Liver (tissue), 9 donors: ENCODE results near the gene NXPH4. TPM values are rescaled to one million over a fixed set of nuclear protein-coding genes. Genes with fewer than 3 reads are reported as not detected.

Experiments used
- DNase-seq: peaks from one replicate; pipeline ENCODE4 v3.0.0-alpha.2; 2017; ENCODE audit warnings: low spot score
- H3K27ac ChIP-seq, 2 donors: one replicate each; pipeline ENCODE4 v1.7.0; 2013; ENCODE audit warnings: inconsistent platforms in 2 of 2, low read length in 2 of 2, control low read depth in 1 of 2, low read depth in 1 of 2, mild to moderate bottlenecking in 1 of 2
- H3K27me3 ChIP-seq, 4 donors: one replicate each; pipeline versions ENCODE4 v1.6.1 to v1.7.0; 2013; ENCODE audit warnings: low read length in 3 of 4, inconsistent platforms in 1 of 4, mild to moderate bottlenecking in 1 of 4, moderate library complexity in 1 of 4; ENCODE audit not compliant: control insufficient read depth in 4 of 4, insufficient read depth in 4 of 4
- H3K36me3 ChIP-seq, 4 donors: one replicate each; pipeline versions ENCODE4 v1.6.1 to v1.7.0; 2013; ENCODE audit warnings: low read length in 3 of 4, mild to moderate bottlenecking in 3 of 4, low read depth in 1 of 4, moderate library complexity in 1 of 4; ENCODE audit not compliant: control insufficient read depth in 4 of 4, insufficient read depth in 3 of 4
- H3K4me1 ChIP-seq, 4 donors: one replicate each; pipeline versions ENCODE4 v1.6.1 to v1.7.0; 2013; ENCODE audit warnings: low read length in 3 of 4, mild to moderate bottlenecking in 3 of 4, moderate library complexity in 1 of 4; ENCODE audit not compliant: control insufficient read depth in 4 of 4, insufficient read depth in 4 of 4
- H3K4me3 ChIP-seq, 3 donors: one replicate each; pipeline versions ENCODE4 v1.6.1 to v1.7.0; 2013; ENCODE audit warnings: low read length in 3 of 3, control low read depth in 1 of 3, low read depth in 1 of 3, mild to moderate bottlenecking in 1 of 3
- H3K9ac ChIP-seq, 2 donors: one replicate each; pipeline ENCODE4 v1.7.0; 2013; ENCODE audit warnings: low read length in 2 of 2, mild to moderate bottlenecking in 2 of 2, moderate library complexity in 2 of 2, control low read depth in 1 of 2, low read depth in 1 of 2
- H3K9me3 ChIP-seq, 4 donors: one replicate each; pipeline versions ENCODE4 v1.6.1 to v1.7.0; 2013; ENCODE audit warnings: low read length in 3 of 4; ENCODE audit not compliant: control insufficient read depth in 4 of 4
- CTCF ChIP-seq: fragments of 150-350 bp; IDR thresholded peaks from 2 replicates; pipeline ENCODE4 v1.5.1; 2017; ENCODE audit warnings: improper control_type of control experiment, low read depth, low read length; ENCODE audit not compliant: missing input control
- EGR1 ChIP-seq, 2 donors: IDR thresholded peaks; 2 replicates each; pipeline ENCODE4 v1.6.1; 2016 to 2018; ENCODE audit warnings: antibody characterized with exemption in 2 of 2, low read depth in 2 of 2
- FOXA1 ChIP-seq: IDR thresholded peaks from 2 replicates; pipeline ENCODE4 v1.6.1; 2016; ENCODE audit warnings: antibody characterized with exemption
- GABPA ChIP-seq, 2 donors: IDR thresholded peaks in 1 of 2; conservative IDR thresholded peaks in 1 of 2; 2 replicates each; pipeline ENCODE4 v1.6.1; 2016; ENCODE audit warnings: antibody characterized with exemption in 2 of 2, mild to moderate bottlenecking in 1 of 2, moderate library complexity in 1 of 2
- HNF4A ChIP-seq, 2 donors: conservative IDR thresholded peaks; 2 replicates each; pipeline ENCODE4 v1.6.1; 2016; ENCODE audit warnings: antibody characterized with exemption in 2 of 2, mild to moderate bottlenecking in 2 of 2
- HNF4G ChIP-seq: IDR thresholded peaks from 2 replicates; pipeline ENCODE4 v1.6.1; 2016; ENCODE audit warnings: antibody characterized with exemption
- JUND ChIP-seq, 2 donors: IDR thresholded peaks; 2 replicates each; pipeline ENCODE4 v1.6.1; 2016; ENCODE audit warnings: antibody characterized with exemption in 2 of 2
- NR2F2 ChIP-seq: IDR thresholded peaks from 2 replicates; pipeline ENCODE4 v1.6.1; 2016; ENCODE audit warnings: antibody characterized with exemption
- RAD21 ChIP-seq, 2 donors: IDR thresholded peaks; 2 replicates each; pipeline ENCODE4 v1.6.1; 2016; ENCODE audit warnings: antibody characterized with exemption in 2 of 2, mild to moderate bottlenecking in 2 of 2
- RXRA ChIP-seq, 2 donors: IDR thresholded peaks; 2 replicates each; pipeline ENCODE4 v1.6.1; 2017 to 2018; ENCODE audit warnings: antibody characterized with exemption in 2 of 2, mild to moderate bottlenecking in 1 of 2
- SP1 ChIP-seq: IDR thresholded peaks from 2 replicates; pipeline ENCODE4 v1.6.1; 2018; ENCODE audit warnings: antibody characterized with exemption, mild to moderate bottlenecking
- TAF1 ChIP-seq: conservative IDR thresholded peaks from 2 replicates; pipeline ENCODE4 v1.6.1; 2016; ENCODE audit warnings: antibody characterized with exemption, mild to moderate bottlenecking
- YY1 ChIP-seq: IDR thresholded peaks from 2 replicates; pipeline ENCODE4 v1.6.1; 2016; ENCODE audit warnings: antibody characterized with exemption, mild to moderate bottlenecking
- ZBTB33 ChIP-seq: IDR thresholded peaks from 2 replicates; pipeline ENCODE4 v1.6.1; 2016; ENCODE audit warnings: antibody characterized with exemption
- WGBS: extraction: QIAGEN DNeasy Blood & Tissue Kit; methylation state at CpG from one replicate; pipeline ENCODE4 v1.1.7; 2013; 5-methylcytosine and 5-hydroxymethylcytosine counted together
- polyA plus RNA-seq, 2 donors: library from polyadenylated mRNA; stranded (reverse) in 1 of 2; unstranded in 1 of 2; fragments of 200-250 nt in 1 of 2; fragments of >200 nt in 1 of 2; fragmentation: Nextera tagmentation in 1 of 2; extraction: Ambion mirVana in 1 of 2; gene quantifications; one replicate each; pipeline versions ENCODE4 v1.2.1 to v1.2.3, GENCODE V29; 2013 to 2015
- total RNA-seq, 2 donors: library from RNA; depleted of rRNA; stranded (reverse); fragments of >200 nt; gene quantifications; one replicate each; pipeline ENCODE4 v1.2.3, GENCODE V29; 2014
- TF ChIP-seq, protein P1 (sequence below): IDR thresholded peaks from 2 replicates; pipeline ENCODE4 v1.6.1; 2016; ENCODE audit warnings: antibody characterized with exemption
- TF ChIP-seq, protein P2 (sequence below): IDR thresholded peaks from 2 replicates; pipeline ENCODE4 v1.6.1; 2016; ENCODE audit warnings: antibody characterized with exemption
- TF ChIP-seq, protein P3 (sequence below): IDR thresholded peaks from 2 replicates; pipeline ENCODE4 v1.6.1; 2016; ENCODE audit warnings: antibody characterized with exemption, mild to moderate bottlenecking
- donor health status: healthy.
- donor health status: healthy.
- donor health status: healthy.
- donor health status: healthy.
- donor health status: healthy.

The NXPH4 gene
- total and polyA plus RNA-seq, 4 donors = 0.15 TPM; not detected in 3

GRCh38 chr12:57242329-57242690, 25.7 kb downstream of the NXPH4 start:
- Histone ChIP-seq H3K27me3 (peaks cover 0 to 11% (median 0%) of the 10 kb centered on the region in 4 donors), H3K36me3 (no peaks in the 10 kb centered on the region), H3K4me1 (peaks cover 15 to 47% (median 32%) of the 10 kb centered on the region in 4 donors), H3K9me3 (no peaks in the 10 kb centered on the region), H3K9ac (no peak overlapping the region), H3K27ac (no peak overlapping the region), H3K4me3 (peak overlapping the region in 2 of 3 donors; percentile 18 to 38)
- WGBS = 2% methylated on average over 18 of the region's 18 CpGs
- TF ChIP-seq FOXA1 = no peak
- no peak for TF ChIP-seq ZBTB33
- TF ChIP-seq JUND (IDR thresholded peaks at IDR 0.05) = no peak
- TF ChIP-seq GABPA (IDR thresholded peaks at IDR 0.05 in 1 of 2, conservative IDR thresholded peaks at IDR 0.05 in 1 of 2) = no peak
- TF ChIP-seq RAD21 (IDR thresholded peaks at IDR 0.05) = no peak
- TF ChIP-seq, protein P1, sequence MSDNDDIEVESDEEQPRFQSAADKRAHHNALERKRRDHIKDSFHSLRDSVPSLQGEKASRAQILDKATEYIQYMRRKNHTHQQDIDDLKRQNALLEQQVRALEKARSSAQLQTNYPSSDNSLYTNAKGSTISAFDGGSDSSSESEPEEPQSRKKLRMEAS = no peak
- TF ChIP-seq HNF4G = no peak
- TF ChIP-seq, protein P2, sequence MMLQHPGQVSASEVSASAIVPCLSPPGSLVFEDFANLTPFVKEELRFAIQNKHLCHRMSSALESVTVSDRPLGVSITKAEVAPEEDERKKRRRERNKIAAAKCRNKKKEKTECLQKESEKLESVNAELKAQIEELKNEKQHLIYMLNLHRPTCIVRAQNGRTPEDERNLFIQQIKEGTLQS = no peak
- no peak for TF ChIP-seq HNF4A (conservative IDR thresholded peaks at IDR 0.05)
- no peak for TF ChIP-seq NR2F2
- TF ChIP-seq, protein P3, sequence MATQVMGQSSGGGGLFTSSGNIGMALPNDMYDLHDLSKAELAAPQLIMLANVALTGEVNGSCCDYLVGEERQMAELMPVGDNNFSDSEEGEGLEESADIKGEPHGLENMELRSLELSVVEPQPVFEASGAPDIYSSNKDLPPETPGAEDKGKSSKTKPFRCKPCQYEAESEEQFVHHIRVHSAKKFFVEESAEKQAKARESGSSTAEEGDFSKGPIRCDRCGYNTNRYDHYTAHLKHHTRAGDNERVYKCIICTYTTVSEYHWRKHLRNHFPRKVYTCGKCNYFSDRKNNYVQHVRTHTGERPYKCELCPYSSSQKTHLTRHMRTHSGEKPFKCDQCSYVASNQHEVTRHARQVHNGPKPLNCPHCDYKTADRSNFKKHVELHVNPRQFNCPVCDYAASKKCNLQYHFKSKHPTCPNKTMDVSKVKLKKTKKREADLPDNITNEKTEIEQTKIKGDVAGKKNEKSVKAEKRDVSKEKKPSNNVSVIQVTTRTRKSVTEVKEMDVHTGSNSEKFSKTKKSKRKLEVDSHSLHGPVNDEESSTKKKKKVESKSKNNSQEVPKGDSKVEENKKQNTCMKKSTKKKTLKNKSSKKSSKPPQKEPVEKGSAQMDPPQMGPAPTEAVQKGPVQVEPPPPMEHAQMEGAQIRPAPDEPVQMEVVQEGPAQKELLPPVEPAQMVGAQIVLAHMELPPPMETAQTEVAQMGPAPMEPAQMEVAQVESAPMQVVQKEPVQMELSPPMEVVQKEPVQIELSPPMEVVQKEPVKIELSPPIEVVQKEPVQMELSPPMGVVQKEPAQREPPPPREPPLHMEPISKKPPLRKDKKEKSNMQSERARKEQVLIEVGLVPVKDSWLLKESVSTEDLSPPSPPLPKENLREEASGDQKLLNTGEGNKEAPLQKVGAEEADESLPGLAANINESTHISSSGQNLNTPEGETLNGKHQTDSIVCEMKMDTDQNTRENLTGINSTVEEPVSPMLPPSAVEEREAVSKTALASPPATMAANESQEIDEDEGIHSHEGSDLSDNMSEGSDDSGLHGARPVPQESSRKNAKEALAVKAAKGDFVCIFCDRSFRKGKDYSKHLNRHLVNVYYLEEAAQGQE = no peak
- no peak for TF ChIP-seq TAF1
- no peak for TF ChIP-seq EGR1 (IDR thresholded peaks at IDR 0.05; ENCODE audit: low read depth in 2 of 2)
- no peak for TF ChIP-seq CTCF
- TF ChIP-seq YY1 = no peak
- TF ChIP-seq SP1 = no peak
- no peak for TF ChIP-seq RXRA (IDR thresholded peaks at IDR 0.05)
- DNase-seq = no peak
